GM19395 (cell line): ENCODE results near the gene KRT77.

ENCODE experiments used
- ATAC-seq: cut with Tn5 transposase; IDR thresholded peaks from one replicate; pipeline ENCODE4 v1.9.1; 2021; ENCODE audit warnings: mild to moderate bottlenecking, moderate library complexity; ENCODE audit not compliant: unreplicated experiment

KRT77 gene

DNA sequence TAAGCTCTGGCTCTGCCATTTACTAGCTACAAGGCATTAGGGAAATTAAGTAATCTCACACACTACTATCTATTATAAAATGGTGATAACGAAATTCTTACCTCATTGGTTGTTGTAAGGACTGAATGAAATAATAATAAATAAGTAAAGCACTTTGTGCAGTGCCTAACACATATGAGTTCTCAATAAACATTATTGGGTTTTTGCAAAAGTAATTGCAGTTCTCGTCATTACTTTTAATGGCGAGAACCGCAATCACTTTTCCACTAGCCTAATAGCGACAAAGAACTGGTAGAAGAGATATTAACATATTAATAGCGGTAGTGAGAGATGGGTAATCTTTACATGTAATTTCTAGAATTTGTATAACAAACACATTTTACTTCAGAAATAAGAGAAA is 9.2 kb downstream of the KRT77 start:
- no peak for ATAC-seq

DNA sequence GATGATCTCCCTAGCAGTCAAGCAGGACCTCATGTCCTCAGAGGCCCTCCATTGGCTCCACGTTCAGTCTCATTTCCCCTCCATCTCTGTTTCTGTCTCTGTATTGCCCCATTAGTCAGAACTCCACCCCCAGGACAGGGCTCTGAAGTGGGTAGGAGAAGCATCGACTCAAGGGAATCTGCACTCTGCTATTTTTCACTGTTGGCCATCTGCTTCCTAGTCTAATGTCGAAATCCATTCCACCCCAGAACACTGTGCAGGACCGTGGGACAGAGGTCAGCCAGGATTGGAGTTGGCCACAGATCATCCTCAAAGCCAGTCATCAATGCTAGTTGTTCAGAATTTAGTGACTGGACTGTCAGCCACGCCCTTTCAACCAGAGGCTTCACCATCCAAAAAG is 10.1 kb downstream of the KRT77 start:
- ATAC-seq, result no peak

DNA sequence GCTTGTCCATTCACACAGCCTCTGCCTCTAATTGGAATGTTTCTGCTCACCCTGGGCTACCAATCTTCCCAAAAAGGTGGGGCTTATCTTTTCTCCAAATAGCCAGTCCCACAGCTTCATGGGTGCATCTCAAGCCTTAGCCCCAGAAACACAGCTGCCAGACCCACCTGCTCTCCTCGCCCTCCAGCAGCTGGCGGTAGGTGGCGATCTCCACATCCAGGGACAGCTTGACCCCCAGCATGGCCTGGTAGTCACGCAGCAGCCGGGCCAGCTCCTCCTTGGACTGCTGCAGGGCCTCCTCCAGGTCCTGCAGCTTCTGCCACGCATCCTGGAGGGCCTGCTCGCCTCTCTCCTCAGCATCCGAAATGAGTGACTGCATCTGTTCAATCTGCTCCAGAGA is 11.1 kb downstream of the KRT77 start:
- ATAC-seq, result no peak

DNA sequence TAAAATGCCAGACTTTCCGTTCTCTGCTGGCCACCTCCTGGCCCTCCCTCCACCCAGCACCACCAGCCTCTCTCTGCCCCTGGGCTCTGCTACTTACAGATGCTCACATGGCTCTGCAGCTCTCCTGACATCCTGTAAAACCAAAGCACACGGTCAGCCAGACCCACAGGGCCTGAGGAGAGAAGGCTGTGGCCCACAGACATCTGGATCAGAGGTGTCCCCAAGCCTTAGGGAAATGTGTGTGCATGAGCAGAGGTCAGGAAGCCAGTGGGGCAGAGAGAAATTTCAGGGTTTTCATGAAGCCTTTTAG is 11.5 kb downstream of the KRT77 start:
- no peak for ATAC-seq

DNA sequence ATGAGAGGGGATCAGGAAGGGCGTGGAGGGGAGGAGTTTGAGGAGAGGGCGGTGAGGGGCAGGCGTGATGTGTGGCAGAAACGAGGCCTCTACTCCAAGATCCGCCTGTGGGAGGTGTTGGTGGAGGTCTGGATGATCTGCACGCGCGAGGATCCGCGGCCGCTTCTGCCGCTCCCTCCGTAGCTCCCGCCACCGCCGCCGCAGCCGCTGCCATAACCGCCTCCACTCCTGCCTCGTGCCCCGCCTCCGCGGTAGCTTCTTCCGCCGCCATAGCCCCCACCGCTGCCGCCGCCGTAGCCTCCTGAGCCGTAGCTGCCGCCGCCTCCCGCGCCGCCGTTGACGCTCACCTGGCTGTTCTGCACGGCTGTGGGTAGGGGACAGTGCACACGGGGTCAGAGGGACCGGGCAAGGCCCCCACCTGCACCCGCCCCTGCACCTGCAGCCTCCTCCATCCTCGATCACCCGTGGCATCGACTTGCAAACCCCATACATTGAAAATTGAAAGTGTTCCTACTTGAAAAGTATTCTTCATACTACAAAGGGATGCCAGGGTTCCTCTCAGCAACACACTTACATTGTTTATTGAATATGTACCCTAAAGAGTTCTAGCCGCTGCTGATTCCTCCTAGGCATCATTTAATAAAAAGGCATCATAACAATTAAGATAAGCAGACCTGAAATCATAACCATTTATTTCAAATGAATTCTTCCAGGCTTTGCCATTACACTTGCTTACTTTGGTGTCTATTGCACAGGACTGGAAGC is 12.1 kb downstream of the KRT77 start:
- ATAC-seq, result no peak

DNA sequence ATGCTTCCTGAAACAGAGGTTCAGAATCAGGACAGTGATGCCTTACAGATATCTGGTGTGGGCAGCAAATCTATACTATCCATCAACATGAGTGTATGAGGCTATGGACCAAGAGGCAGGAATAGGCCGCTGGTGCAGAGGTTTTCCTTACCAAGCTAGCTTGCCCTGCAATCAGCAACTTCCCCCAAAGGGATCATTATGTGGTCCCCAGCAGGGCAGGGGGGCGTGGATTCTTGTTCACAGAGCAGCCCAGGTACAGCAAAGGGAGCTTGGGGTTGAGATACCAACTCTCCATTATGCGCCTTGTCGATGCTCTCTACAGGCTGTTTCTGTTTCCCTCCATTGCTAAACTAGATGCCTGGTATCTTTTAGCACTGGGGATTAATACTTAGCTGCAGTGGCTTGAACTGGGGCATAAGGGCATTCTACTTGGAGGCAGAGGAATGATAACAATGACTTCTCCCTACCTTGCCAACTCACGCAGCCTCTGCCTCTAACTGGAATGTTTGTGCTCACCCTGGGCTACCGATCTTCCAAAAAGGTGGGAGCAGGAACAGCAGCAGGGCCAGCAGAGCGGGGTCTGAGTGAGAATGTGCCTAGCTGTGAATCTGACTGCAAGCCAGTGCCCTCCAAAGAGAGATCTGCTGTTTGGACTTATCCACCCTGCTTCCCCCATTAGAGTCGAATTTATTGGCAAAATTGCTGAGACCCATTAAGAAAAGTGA is 12.8 kb downstream of the KRT77 start:
- no peak for ATAC-seq

DNA sequence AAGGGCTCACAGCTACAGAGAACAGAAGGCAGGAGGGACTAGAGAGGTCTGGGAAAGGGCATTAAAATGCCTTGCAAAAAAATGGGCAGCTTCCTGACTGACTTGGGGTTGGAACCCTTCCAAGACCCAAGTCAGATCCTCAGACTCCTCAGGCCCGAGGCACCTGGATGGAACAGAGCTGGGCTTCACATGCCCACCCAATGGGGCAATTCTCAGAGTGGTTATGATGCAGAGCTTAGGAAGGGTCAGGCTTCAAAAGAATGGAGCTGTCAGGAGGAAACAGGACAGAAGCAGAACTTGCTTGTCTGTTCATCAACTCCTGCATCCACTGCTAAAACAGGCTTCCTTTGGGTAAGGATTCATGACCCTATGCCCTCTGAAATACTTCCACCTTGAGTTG is 13.4 kb downstream of the KRT77 start:
- ATAC-seq, result no peak

GRCh38 chr12:52689239-52689638 is 14.1 kb downstream of the KRT77 start:
- no peak for ATAC-seq

GRCh38 chr12:52688481-52688880 is 14.8 kb downstream of the KRT77 start:
- no peak for ATAC-seq

GRCh38 chr12:52687497-52688385 is 15.6 kb downstream of the KRT77 start:
- ATAC-seq, result no peak

- no peak for ATAC-seq
These were observed 16.4 kb downstream of the KRT77 start for GRCh38 chr12:52686756-52687487.

DNA sequence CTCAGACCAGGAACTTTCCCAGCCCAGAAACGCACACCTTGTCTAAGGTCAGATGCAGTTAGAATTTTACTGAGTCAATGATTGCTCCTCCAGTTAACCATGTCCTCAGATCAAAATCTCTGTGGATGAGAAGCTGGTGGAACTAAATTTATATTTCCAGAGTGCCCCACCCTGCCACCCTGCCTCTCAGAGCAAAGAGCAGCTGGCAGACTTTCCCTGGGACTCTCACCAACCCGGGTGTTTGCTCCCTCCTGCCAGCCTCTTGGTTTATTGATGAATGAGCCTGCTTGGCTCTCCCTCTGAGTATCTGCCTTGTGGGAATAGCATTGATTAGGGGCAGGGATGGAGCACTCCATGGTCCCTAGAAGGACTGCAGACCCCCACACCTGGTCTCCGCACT is 17.3 kb downstream of the KRT77 start:
- ATAC-seq, result no peak

- no peak for ATAC-seq
These were observed 17.9 kb downstream of the KRT77 start for GRCh38 chr12:52685406-52685890.

GRCh38 chr12:52684431-52684830 is 18.9 kb downstream of the KRT77 start:
- ATAC-seq, result no peak

DNA sequence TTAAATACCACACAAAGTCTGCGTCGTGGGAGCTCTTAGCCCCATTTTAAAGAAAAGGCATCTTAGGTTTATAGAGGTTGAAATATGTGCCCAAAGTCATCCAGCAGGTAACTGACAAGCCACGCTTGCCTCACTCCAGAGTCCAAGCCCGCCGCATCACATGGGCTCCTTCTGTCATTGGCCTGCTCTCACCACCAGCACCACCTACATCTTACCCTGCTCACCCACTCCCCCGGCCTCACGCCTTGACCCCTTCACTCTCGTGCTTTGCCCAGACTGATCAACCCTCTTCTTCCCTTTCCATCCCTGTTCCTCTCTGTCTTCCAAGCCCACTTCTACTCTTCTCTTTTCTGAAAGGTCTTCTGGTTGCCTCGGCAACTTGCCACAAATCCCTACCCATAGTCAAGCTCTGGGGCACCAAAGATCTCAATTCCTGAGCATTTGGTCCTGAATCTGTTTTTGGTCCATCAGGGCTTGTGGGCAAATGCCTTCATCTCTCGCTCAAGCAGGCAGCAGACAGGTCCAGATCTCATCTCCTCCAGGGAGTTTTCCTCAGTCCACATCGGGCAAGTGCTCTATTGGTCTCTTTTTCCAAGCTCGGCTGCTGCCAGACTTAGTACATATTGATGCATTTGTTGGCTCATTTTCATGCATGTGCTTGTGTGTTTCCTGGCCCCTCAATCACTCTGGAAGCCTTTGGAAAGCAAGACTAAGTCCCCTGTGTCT is 19.6 kb downstream of the KRT77 start:
- no peak for ATAC-seq

DNA sequence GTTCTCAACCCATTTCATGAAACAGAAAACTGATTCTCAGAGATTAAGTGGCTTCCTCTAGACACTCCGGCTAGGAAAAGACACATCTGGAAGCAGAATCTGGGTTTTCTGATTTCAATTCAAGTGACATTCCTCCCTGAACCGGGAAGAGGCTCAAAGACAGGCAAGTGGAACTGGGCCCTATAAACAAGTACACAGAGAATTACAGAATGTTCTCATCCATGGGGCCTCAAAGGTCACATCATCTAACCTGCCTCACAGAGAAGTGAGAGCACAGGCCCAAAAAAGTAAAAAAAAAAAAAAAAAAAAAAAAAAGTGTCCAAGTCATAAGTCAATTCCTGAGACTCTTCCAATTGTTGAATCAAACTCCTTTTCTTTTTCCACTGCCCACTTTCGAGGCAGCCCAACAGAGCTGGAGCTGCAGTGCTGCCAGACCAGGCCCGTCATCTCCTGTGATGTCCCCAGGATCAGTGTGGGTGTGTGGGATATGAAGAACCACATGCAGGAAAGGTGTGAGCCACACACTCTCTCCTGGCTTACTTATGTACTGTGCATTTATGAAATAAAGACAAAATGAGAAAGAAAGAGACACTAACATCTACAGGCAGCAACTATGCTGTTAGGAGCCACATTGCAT is 20.3 kb downstream of the KRT77 start:
- ATAC-seq, result no peak

- ATAC-seq, result no peak
These were observed 21.0 kb downstream of the KRT77 start for GRCh38 chr12:52682381-52682660.

- ATAC-seq, result no peak
These were observed 21.6 kb downstream of the KRT77 start for GRCh38 chr12:52681526-52682380.

GRCh38 chr12:52680363-52680762 is 23.0 kb downstream of the KRT77 start, which contains the start of gene KRT1:
Gene KRT1 (minus strand): TSS chr12:52680407. CDS start chr12:52680348, 59 bp downstream.
- no peak for ATAC-seq
